GM21619 (cell line): ENCODE results near the gene CTNNBL1.

Experiments
- ATAC-seq: cut with Tn5 transposase; IDR thresholded peaks from one replicate; pipeline ENCODE4 v1.9.1; 2021; ENCODE audit not compliant: unreplicated experiment

Gene CTNNBL1

GRCh38 chr20:37737826-37738420, 44.1 kb downstream of the CTNNBL1 start:
- no peak for ATAC-seq

DNA sequence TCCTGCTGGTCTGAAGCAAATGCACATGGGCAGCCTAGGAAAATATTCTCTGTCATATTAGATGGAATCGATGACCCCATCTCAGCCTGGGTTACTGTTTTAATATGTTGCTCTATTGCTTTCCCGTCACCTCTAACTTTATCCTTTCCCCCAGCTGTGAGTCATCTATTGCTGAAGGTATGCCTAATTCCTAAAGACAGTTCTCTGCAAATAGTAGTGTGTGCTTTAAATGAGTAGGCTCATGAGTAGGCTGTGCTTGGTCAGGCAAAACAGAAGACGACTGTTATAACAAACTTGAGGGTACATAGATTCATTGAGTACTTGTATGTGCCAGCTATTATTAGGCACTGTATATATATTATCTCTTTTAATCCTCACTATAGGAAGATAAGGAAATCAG, 47.2 kb downstream of the CTNNBL1 start:
- no peak for ATAC-seq

DNA sequence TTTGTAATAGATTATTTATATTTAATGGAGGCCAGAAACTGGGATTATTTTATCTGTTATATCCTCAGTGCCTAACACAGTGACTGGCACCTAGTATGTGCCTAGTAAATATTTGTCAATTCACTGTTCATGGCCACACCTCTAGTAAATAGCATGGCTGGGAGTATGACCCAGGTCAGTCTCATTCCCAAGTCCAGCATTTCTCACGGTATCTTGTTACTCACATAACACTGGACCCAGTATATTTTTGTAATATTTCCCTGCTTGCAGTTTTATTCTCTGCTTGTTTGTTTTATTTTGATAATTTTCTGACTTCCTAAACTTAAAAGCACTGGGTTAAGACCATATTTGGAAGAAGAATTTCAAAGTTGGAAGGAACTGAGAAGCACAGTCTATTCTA, 47.7 kb downstream of the CTNNBL1 start:
- ATAC-seq = no peak

GRCh38 chr20:37742131-37742530, 48.3 kb downstream of the CTNNBL1 start:
- ATAC-seq = no peak

DNA sequence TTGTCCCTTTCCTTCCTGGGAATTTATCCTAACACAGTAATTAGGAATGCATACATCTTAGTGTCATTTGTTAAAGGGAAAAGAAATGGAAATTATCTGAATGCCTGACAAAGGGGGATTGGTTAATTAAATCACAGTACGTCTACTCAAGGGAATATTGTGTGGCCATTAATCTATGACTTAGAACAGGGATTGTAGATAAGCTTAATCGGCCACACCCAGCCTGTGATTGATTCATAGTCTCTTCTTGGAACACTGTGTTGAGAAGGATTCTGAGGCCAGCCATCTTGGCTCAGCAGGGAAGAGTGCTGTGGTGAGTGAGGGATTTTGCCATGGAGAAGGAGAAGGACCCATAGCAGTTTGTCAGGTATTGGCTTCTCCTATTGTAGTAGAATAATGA, 50.5 kb downstream of the CTNNBL1 start:
- no peak for ATAC-seq

GRCh38 chr20:37745553-37745952, 51.7 kb downstream of the CTNNBL1 start:
- no peak for ATAC-seq

- ATAC-seq = no peak
Observed at GRCh38 chr20:37748015-37748414, 54.2 kb downstream of the CTNNBL1 start.

DNA sequence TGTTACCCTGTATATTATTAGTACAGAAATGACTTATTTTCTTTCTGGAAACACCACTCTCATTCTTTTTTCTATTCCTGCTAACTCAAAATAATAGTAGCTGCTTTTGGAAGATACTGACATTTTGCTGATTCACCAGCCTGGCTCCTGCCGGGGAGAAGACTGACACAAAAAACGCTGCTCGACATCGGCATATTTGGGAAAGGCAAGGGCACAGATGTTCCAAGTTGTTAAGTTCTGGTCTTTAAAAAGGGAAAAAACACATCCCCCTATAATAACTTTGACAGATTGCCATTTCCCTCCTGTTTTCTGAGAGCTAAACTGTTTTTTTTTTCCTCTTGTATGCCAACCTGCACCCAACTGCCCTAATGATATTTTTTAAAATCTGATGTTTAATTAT, 55.4 kb downstream of the CTNNBL1 start:
- no peak for ATAC-seq

DNA sequence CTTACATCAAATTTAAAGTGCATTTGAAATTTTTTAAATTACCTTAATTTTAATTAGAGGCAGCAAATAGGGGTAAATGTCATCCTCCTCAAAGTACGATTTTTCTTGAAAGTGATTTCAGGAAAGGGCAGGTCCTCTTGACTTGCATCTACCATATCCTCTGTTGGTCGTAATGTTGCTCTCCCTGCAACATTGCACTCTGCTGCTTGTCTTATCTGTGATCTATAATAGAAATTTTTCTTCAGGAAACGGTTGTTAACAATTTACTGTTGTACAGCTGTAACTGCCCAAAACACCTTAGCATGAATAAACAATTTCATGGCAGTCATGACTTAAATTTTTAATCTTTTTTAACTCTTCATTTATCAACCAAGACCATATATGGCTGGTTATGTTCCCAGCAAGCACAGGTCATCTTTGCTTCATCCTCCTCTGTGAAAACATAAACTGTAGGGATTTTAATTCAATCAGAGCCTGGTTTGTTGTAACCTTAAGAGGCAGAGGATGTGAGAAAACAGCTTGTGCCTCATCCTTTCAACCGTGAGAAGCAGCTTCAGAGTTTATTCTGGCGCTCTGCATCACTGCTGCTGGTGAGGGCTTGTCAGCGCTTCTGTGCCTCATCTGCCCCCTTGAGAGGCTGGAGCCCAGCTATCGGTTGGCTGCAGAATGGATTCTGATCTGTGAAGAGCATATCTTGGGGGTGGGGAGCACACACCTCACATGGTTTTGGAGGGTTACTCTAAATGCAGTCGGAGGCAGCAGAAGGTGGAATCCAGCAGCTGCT, 56.0 kb downstream of the CTNNBL1 start:
- no peak for ATAC-seq

- no peak for ATAC-seq
Observed at GRCh38 chr20:37755665-37756064, 61.8 kb downstream of the CTNNBL1 start.

- ATAC-seq = no peak
Observed at GRCh38 chr20:37756234-37756633, 62.4 kb downstream of the CTNNBL1 start.

DNA sequence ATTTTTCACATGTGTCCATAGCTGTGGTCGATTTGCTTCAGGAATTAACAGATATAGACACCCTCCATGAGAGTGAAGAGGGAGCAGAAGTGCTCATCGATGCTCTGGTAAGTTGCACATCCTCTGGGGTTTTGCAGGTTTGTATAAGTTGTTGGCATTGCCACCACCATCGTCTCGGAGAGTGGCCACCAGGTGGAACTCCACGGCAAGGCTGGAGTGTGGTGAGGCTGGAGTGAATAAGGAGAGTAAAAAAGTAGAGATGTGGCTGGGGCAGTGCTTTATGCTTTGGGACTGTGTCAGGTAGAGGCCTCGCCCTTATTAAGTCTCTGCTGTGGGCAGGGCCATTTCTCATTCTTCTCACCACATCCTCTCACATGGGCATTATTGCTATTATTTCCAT, 63.7 kb downstream of the CTNNBL1 start:
- ATAC-seq = no peak

GRCh38 chr20:37758332-37758731, 64.5 kb downstream of the CTNNBL1 start:
- ATAC-seq = no peak

DNA sequence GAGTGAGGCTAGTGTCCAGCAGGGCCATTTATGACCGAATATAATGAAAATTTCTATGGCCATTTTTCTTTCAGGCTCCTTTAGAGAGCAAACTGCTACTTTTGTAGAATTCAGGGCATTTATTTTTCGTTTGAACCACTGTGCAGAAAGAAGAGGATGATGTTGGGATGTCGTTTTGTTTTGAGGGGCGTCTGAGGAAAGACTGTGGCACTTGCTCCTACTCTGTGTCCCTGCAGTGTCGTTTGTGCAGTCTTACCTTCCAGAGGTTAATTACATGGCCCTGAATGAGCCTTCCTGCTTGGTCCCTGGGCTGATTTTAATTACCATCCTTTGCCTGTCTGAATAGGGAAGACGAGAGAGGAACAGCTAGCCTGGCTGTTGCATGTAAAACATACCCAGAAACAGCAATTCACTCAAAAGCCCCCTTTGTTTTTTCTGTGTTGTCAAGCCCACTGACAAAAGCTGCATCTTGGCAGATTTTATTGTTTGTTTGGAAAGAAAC, 65.3 kb downstream of the CTNNBL1 start:
- no peak for ATAC-seq

- ATAC-seq = no peak
Observed at GRCh38 chr20:37759761-37760209, 66.0 kb downstream of the CTNNBL1 start.

GRCh38 chr20:37760322-37760721, 66.5 kb downstream of the CTNNBL1 start:
- ATAC-seq = no peak

GRCh38 chr20:37762716-37763485, 69.1 kb downstream of the CTNNBL1 start:
- no peak for ATAC-seq

- ATAC-seq = no peak
Observed at GRCh38 chr20:37764333-37764935, 70.6 kb downstream of the CTNNBL1 start.

- no peak for ATAC-seq
Observed at GRCh38 chr20:37770908-37771307, 77.1 kb downstream of the CTNNBL1 start.

DNA sequence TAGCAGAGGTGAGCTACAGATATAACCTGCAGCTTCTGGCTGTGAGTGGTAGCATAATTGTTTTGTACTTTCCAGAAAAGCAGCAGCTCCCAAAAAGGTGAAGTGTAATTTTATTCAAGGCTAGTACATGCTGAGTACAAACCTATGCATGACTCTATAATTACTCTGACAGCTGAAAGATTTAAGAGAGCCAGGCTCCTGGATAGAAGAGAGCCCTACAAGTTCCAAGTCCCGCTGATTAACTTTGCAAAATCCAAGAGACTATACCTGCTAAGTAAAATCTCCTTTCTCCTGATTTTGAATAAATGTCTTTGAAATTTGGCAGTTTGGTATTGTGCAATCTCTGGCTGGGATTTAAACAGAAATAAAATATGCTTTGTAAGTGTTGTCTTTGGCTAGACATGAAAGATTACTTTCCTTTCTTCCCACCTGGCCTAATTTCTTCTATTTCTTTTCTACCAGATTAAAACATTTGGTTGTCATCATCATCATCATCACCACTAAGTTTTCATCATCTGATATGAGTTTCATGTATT, 79.5 kb downstream of the CTNNBL1 start:
- no peak for ATAC-seq

GRCh38 chr20:37774156-37774555, 80.3 kb downstream of the CTNNBL1 start:
- ATAC-seq = no peak
